Breast epithelium (tissue), 4 donors: ENCODE results near the gene TGM1. TPM values are rescaled to one million over a fixed set of nuclear protein-coding genes. Genes with fewer than 3 reads are reported as not detected.

ENCODE experiments used
- DNase-seq, 2 donors: peaks; one replicate each; pipeline ENCODE4 v3.0.0-alpha.2; 2019; ENCODE audit warnings: low spot score in 2 of 2
- H3K27ac ChIP-seq, 2 donors: fragments of 200-600 bp; sonication (generic) in 1 of 2; one replicate each; pipeline ENCODE4 v1.5.1; 2016 to 2019; ENCODE audit warnings: mild to moderate bottlenecking in 1 of 2
- H3K27me3 ChIP-seq, 2 donors: fragments of 200-600 bp; sonication (generic) in 1 of 2; one replicate each; pipeline versions ENCODE4 v1.5.1 to v1.6.0; 2017 to 2019; ENCODE audit warnings: control low read depth in 1 of 2, mild to moderate bottlenecking in 1 of 2
- H3K36me3 ChIP-seq: fragments of 200-600 bp; one replicate; pipeline ENCODE4 v1.5.1; 2019
- H3K4me1 ChIP-seq, 2 donors: fragments of 200-600 bp; sonication (generic); one replicate each; pipeline ENCODE4 v1.5.1; 2016 to 2019; ENCODE audit warnings: control low read depth in 1 of 2
- H3K4me3 ChIP-seq, 3 donors: fragments of 200-600 bp; sonication (generic); 1 replicate in 2 of 3; 2 replicates in 1 of 3; pipeline ENCODE4 v1.5.1; 2016 to 2019; ENCODE audit warnings: mild to moderate bottlenecking in 3 of 3, moderate library complexity in 2 of 3
- H3K9me3 ChIP-seq, 2 donors: fragments of 200-600 bp; sonication (generic) in 1 of 2; one replicate each; pipeline ENCODE4 v1.5.1; 2016 to 2019; ENCODE audit warnings: control low read depth in 1 of 2
- POLR2A ChIP-seq: fragments of 450-650 bp; IDR thresholded peaks from one replicate; pipeline ENCODE4 v1.6.1; 2016; ENCODE audit warnings: antibody characterized with exemption, mild to moderate bottlenecking, moderate library complexity
- POLR2AphosphoS5 ChIP-seq, 3 donors: sonication (generic); formaldehyde crosslinking; IDR thresholded peaks; one replicate each; pipeline ENCODE4 v1.6.1; 2017; ENCODE audit warnings: antibody characterized with exemption in 3 of 3
- intact Hi-C: fragments of 100-400 bp; cut with DNase I; formaldehyde crosslinking; loops from one replicate; pipeline ENCODE4 v1.15.1; 2023; ENCODE audit warnings: low total_unique reads
- total RNA-seq, 3 donors: library from RNA; depleted of rRNA; stranded (reverse); fragments of >200 nt; gene quantifications; one replicate each; pipeline ENCODE4 v1.1.0, GENCODE V29; 2016
- TF ChIP-seq, protein P1 (sequence below), 3 donors: fragments of 450-650 bp; IDR thresholded peaks; one replicate each; pipeline ENCODE4 v1.5.1; 2016 to 2017; ENCODE audit warnings: antibody characterized with exemption in 3 of 3, mild to moderate bottlenecking in 3 of 3, moderate library complexity in 3 of 3

Gene TGM1
- total RNA-seq, 3 donors from 2014 or later = 0.32 to 18.7 (median 1.6) TPM

DNA sequence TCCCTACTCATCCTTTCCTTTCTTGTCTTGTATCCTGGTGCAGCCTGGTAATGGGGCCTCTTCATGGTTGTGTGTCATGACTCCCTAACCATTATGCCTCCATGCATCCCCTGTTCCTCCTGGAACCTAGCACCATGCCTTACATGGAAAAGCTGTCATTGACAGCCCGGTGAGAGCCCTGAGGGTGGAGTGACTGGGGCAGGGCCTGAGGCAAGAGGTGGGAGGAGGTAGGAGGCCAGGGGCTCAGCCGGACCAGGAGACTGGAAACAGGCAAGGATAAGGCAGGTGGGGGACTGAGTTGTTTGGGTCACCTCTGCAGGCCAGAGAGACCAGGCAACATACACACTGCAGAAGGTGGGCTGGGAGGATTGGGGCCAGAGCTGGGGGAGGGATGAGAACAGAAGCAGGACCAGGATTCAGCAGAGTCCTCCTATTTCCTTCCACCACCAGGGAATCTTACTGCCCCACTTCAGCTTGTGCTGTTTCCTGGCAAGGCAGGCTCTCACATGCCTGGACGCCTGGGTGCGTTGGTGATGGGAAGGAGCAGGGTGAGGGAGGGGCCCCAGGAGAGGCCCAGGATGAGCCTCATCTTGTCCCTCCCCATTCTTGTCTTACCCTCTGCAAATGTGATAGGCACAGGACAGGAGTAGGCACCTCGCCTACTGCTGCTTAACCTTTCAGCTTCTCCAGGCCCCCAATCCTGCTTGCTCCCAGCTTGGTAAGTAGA lies 46.7 kb upstream of the TGM1 start, which contains the start of gene LTB4R2:
TSS of gene LTB4R2 (plus strand) at position 603 of the 727 bp plus-strand sequence. CDS start 525 bp downstream, outside the sequence.
- H3K36me3 ChIP-seq = peaks cover 2% of the 10 kb centered on the region
- H3K27ac ChIP-seq = peak within 1 kb of the TSS; percentile 90 to 91
- H3K9me3 ChIP-seq = no peaks in the 10 kb centered on the region
- TF ChIP-seq, protein P1, sequence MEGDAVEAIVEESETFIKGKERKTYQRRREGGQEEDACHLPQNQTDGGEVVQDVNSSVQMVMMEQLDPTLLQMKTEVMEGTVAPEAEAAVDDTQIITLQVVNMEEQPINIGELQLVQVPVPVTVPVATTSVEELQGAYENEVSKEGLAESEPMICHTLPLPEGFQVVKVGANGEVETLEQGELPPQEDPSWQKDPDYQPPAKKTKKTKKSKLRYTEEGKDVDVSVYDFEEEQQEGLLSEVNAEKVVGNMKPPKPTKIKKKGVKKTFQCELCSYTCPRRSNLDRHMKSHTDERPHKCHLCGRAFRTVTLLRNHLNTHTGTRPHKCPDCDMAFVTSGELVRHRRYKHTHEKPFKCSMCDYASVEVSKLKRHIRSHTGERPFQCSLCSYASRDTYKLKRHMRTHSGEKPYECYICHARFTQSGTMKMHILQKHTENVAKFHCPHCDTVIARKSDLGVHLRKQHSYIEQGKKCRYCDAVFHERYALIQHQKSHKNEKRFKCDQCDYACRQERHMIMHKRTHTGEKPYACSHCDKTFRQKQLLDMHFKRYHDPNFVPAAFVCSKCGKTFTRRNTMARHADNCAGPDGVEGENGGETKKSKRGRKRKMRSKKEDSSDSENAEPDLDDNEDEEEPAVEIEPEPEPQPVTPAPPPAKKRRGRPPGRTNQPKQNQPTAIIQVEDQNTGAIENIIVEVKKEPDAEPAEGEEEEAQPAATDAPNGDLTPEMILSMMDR (IDR thresholded peaks at IDR 0.05) = no peak
- no peak for TF ChIP-seq POLR2A
- no peak for TF ChIP-seq POLR2AphosphoS5 (IDR thresholded peaks at IDR 0.05)
- peak within 1 kb of the TSS; percentile 55 to 77 (median 61) for H3K4me3 ChIP-seq
- DNase-seq = no peak
- H3K27me3 ChIP-seq = no peaks in the 10 kb centered on the region
- intact Hi-C loops = loop anchor here (10.0 kb wide), 1 partner anchor 65 kb away; the partner anchor contains the start of gene TINF2
- H3K4me1 ChIP-seq = peaks cover 12 to 19% of the 10 kb centered on the region in 2 donors

DNA sequence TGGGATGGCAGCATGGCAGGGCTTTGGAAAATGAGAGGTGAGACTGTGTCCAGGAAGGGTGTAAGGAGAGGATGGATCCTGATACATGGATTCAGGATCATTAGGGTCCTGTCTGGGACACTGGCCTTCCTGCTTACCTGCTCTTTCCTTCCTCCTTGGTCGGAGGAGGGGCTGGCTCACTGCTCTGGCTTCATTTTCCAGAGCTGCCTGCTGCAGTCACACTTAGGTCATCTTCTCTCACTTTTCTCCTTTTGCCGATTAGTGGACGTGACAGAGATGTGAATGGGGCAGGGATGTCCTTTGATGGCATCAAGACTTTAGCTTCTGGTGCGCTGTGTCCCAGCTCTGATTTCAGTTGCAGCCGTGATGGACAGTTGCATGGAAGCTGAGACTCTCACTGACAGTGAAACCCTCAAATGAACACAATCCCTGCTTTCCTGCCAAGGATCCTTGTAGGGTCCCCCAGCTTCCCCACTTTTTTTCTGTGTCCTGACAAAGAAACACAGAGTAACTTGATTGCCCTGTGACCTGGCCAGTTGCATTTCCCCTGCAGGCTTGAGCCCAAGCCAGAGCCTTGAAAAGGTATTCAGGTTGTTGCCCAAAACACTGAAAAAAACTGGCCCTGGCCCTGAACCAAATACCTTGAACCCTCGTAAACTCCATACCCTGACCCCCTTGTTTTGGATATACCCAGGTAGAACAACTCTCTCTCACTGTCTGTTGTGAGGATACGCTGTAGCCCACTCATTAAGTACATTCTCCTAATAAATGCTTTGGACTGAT lies 45.6 kb upstream of the TGM1 start:
- no peak for DNase-seq
- TF ChIP-seq POLR2AphosphoS5 (IDR thresholded peaks at IDR 0.05) (no peak), POLR2A (no peak)
- TF ChIP-seq, protein P1 (IDR thresholded peaks at IDR 0.05) = peak in 1 of 3 donors; percentile 1
- H3K4me1 ChIP-seq = peaks cover 12 to 19% of the 10 kb centered on the region in 2 donors
- intact Hi-C loops = loop anchor here (10.0 kb wide), 1 partner anchor 64 kb away; the partner anchor contains the start of gene TINF2
- H3K4me3 ChIP-seq = no peak overlapping the region
- H3K27me3 ChIP-seq = no peaks in the 10 kb centered on the region
- H3K9me3 ChIP-seq = no peaks in the 10 kb centered on the region
- H3K36me3 ChIP-seq = peaks cover 13% of the 10 kb centered on the region
- H3K27ac ChIP-seq = peak overlapping the region; percentile 19 to 90

DNA sequence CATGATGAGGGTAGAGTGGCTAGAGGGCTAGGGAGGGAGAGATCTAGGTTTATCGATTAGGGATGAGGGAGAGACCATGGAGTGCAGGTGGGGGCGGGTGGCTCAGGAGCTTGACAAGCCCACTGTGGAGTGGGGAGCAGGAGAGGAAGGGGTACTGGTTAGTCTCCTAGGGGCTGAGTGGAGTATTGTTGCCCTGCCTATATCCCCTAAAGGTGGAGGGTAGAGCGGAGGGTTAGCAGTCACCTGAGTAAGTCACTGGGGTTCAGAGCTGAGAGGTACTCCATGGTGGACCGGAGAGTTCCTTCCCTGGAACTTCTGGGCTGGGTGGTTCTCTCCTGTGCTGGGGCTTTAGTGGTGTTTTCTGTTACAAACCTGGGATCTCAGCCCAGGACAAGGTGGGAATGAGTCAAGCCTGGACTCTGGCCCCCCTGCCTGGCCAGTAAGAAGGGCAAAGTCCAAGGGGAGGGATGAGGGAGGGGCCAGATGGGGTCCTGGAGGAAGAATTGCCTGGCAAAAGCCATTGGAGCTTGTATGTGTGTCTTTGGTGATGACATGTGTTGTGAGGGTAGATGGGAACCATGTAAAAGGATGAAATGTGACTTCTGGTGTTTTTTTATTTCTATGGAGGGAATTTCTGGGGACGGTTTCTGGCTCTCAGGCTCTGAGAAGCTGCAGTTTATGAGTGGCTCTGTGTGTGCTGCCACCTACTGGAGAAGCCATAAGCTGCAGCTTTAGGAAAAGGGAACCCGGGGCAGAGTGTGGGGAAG lies 44.8 kb upstream of the TGM1 start, which contains the start of gene CIDEB:
TSS of gene CIDEB (minus strand) at position 403 of the 767 bp plus-strand sequence. CDS start at position 284, 119 bp downstream.
- DNase-seq = no peak
- H3K9me3 ChIP-seq = no peaks in the 10 kb centered on the region
- intact Hi-C loops = loop anchor here (10.0 kb wide), 1 partner anchor 63 kb away; the partner anchor contains the start of gene TINF2
- H3K4me3 ChIP-seq = no peak within 1 kb of the TSS
- no peak for TF ChIP-seq POLR2A
- TF ChIP-seq, protein P1 (IDR thresholded peaks at IDR 0.05) = peak; percentile 65 to 81 (median 72)
- H3K36me3 ChIP-seq = peaks cover 15% of the 10 kb centered on the region
- peak within 1 kb of the TSS; percentile 34 to 90 for H3K27ac ChIP-seq
- H3K27me3 ChIP-seq = no peaks in the 10 kb centered on the region
- H3K4me1 ChIP-seq = peaks cover 12 to 19% of the 10 kb centered on the region in 2 donors

DNA sequence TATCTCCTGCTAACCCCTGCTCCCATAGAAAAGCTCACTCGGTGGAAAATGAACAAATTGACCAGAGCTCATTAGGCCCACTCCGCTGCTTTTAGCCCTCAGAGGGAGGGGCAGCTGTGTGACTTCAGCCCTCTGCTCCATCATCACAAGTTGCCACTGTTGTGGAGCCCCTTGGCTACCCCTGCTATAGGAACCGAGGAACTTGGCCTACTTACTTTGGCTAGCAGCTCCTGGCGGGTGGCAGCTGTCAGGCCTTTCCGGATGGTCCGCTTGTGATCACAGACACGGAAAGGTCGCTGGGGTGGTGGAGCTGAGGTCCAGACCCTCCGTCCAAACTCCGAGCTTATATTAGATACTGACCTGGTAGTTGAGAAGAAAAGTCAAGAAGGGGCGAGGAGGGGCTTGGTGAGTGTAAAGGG lies 44.2 kb upstream of the TGM1 start:
- peaks cover 15% of the 10 kb centered on the region for H3K36me3 ChIP-seq
- H3K27me3 ChIP-seq = no peaks in the 10 kb centered on the region
- TF ChIP-seq POLR2A (no peak), POLR2AphosphoS5 (IDR thresholded peaks at IDR 0.05) (no peak)
- TF ChIP-seq, protein P1 (IDR thresholded peaks at IDR 0.05) = no peak
- intact Hi-C loops = loop anchor here (10.0 kb wide), 1 partner anchor 62 kb away; the partner anchor contains the start of gene TINF2
- peaks cover 12 to 19% of the 10 kb centered on the region in 2 donors for H3K4me1 ChIP-seq
- H3K9me3 ChIP-seq = no peaks in the 10 kb centered on the region
- no peak overlapping the region for H3K4me3 ChIP-seq
- no peak for DNase-seq
- H3K27ac ChIP-seq = no peak overlapping the region
